ENCODE data around the gene NAPA. TPM values are rescaled to one million over a fixed set of nuclear protein-coding genes. Genes with fewer than 3 reads are reported as not detected.

NAPA gene
- total and polyA plus RNA-seq, 9 donors = 59.4 to 101 (median 95.0) TPM

- TF ChIP-seq POLR2A (IDR thresholded peaks at IDR 0.05) (no peak), EP300 (IDR thresholded peaks at IDR 0.05) (no peak), CTCF (IDR thresholded peaks at IDR 0.05) (no peak)
- H3K9me3 ChIP-seq = no peaks in the 10 kb centered on the region
- intact Hi-C loops (cut with DNase I) = no loop called here
- H3K27ac ChIP-seq = no peak overlapping the region
- H3K4me3 ChIP-seq = no peak overlapping the region
- DNase-seq = no peak
- no peaks in the 10 kb centered on the region for H3K36me3 ChIP-seq
- WGBS, 3 donors = 81 to 82% (median 82%) methylated on average over 32 of the region's 32 CpGs
- no peaks in the 10 kb centered on the region for H3K27me3 ChIP-seq
- no peaks in the 10 kb centered on the region for H3K4me1 ChIP-seq (ENCODE audit: insufficient read depth)
Measured at GRCh38 chr19:47499863-47500830, 14.7 kb downstream of the NAPA start.

GRCh38 chr19:47499371-47499770 lies 15.5 kb downstream of the NAPA start:
- intact Hi-C loops (cut with DNase I) = no loop called here
- Histone ChIP-seq H3K9me3 (no peaks in the 10 kb centered on the region), H3K4me3 (no peak overlapping the region), H3K4me1 (ENCODE audit: insufficient read depth) (no peaks in the 10 kb centered on the region), H3K36me3 (no peaks in the 10 kb centered on the region), H3K27me3 (no peaks in the 10 kb centered on the region), H3K27ac (no peak overlapping the region)
- no peak for DNase-seq
- WGBS, 3 donors = 85 to 89% (median 86%) methylated on average over 7 of the region's 7 CpGs
- TF ChIP-seq POLR2A (IDR thresholded peaks at IDR 0.05) (no peak), EP300 (IDR thresholded peaks at IDR 0.05) (no peak), CTCF (IDR thresholded peaks at IDR 0.05) (no peak)

- no peak for TF ChIP-seq CTCF (IDR thresholded peaks at IDR 0.05)
- TF ChIP-seq POLR2A (IDR thresholded peaks at IDR 0.05) = no peak
- no peak for TF ChIP-seq EP300 (IDR thresholded peaks at IDR 0.05)
- Histone ChIP-seq H3K4me1 (ENCODE audit: insufficient read depth) (no peaks in the 10 kb centered on the region), H3K27me3 (no peaks in the 10 kb centered on the region), H3K36me3 (no peaks in the 10 kb centered on the region), H3K9me3 (no peaks in the 10 kb centered on the region), H3K4me3 (no peak overlapping the region), H3K27ac (no peak overlapping the region)
- intact Hi-C loops (cut with DNase I) = no loop called here
- 94 to 100% (median 95%) methylated on average over 5 of the region's 5 CpGs for WGBS, 3 donors
- no peak for DNase-seq
Measured at GRCh38 chr19:47498561-47498960, 16.3 kb downstream of the NAPA start.

DNA sequence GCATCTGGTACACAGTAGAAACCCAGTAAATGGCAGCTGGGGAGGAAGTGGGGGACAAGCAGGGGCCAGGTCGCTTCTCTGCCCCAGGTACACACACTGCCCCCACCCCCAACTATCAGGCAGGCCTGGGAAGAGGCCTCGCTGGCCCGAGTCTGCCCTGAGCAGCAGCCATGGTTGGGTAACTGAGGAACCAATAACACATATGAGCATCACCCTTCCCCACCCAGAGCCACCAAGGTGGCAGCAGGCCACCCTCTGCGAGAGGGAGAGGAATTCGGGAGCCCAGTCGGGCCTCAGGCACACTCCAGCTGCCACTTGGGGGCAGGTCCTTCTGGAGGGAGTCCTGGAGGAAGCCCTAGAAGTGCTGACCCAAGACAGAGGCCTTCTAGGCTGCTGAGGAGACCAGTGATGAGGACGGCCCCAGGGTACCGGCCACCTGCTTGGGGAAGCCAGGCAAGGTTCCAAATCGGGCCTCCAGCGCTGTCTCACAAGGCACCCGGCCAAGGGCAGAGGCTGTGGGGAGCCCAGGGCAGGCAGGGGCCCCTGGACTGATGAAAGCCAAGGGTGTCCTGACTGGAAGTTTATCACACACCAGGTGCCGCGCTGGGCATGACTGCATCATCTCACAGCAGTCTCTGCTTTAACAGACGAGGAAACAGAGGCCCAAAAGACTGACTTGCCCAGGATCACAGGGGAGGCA lies 16.9 kb downstream of the NAPA start:
- TF ChIP-seq POLR2A (IDR thresholded peaks at IDR 0.05) = no peak
- TF ChIP-seq EP300 (IDR thresholded peaks at IDR 0.05) = no peak
- TF ChIP-seq CTCF (IDR thresholded peaks at IDR 0.05) = no peak
- Histone ChIP-seq H3K27me3 (no peaks in the 10 kb centered on the region), H3K9me3 (no peaks in the 10 kb centered on the region), H3K36me3 (no peaks in the 10 kb centered on the region), H3K27ac (no peak overlapping the region), H3K4me1 (ENCODE audit: insufficient read depth) (no peaks in the 10 kb centered on the region), H3K4me3 (no peak overlapping the region)
- intact Hi-C loops (cut with DNase I) = no loop called here
- WGBS, 3 donors = 74 to 77% (median 77%) methylated on average over 12 to 14 of the region's 14 CpGs
- DNase-seq = no peak

Measured in ovary (tissue), 9 donors.